ENCODE data around the gene C6orf89.

DNA sequence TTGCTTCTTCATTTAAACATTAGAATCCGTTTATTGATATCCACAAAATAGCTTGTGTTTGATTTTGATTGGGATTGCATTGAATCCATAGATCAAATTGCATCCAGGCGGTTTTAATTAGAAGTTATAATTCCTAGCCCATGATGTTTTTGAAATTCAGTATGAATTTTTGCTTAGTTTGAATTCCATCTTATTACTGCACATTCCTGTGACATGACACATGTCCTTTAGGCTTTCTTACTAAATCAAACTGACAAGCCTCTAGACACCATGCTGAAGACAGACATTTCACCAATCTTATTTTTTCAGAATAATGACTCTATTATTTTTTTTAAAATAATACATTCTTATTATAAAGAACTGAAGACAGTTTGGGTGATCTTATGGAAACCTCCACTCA, 47.4 kb downstream of the C6orf89 start:
- TF ChIP-seq, protein P1, sequence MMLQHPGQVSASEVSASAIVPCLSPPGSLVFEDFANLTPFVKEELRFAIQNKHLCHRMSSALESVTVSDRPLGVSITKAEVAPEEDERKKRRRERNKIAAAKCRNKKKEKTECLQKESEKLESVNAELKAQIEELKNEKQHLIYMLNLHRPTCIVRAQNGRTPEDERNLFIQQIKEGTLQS (IDR thresholded peaks at IDR 0.05; ENCODE audit: insufficient read depth, low read depth, low read length) = no peak
- TF ChIP-seq, protein P2, sequence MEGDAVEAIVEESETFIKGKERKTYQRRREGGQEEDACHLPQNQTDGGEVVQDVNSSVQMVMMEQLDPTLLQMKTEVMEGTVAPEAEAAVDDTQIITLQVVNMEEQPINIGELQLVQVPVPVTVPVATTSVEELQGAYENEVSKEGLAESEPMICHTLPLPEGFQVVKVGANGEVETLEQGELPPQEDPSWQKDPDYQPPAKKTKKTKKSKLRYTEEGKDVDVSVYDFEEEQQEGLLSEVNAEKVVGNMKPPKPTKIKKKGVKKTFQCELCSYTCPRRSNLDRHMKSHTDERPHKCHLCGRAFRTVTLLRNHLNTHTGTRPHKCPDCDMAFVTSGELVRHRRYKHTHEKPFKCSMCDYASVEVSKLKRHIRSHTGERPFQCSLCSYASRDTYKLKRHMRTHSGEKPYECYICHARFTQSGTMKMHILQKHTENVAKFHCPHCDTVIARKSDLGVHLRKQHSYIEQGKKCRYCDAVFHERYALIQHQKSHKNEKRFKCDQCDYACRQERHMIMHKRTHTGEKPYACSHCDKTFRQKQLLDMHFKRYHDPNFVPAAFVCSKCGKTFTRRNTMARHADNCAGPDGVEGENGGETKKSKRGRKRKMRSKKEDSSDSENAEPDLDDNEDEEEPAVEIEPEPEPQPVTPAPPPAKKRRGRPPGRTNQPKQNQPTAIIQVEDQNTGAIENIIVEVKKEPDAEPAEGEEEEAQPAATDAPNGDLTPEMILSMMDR (IDR thresholded peaks at IDR 0.05; ENCODE audit: control extremely low read depth in 1 of 3, insufficient read depth in 1 of 3, low read depth in 1 of 3, low read length in 3 of 3) = no peak
